T-helper 2 cell (primary cell): ENCODE results near the gene THEMIS.
"Not testable (repeated sequence)": the region's sequence is repeated elsewhere in the genome, so short reads cannot be mapped to it uniquely, and the experiment has no call there.

ENCODE experiments used
- DNase-seq, 5 experiments: peaks; one replicate each; pipeline versions ENCODE4 v3.0.0 to v3.0.0-alpha.2; 2012 to 2022

THEMIS gene

DNA sequence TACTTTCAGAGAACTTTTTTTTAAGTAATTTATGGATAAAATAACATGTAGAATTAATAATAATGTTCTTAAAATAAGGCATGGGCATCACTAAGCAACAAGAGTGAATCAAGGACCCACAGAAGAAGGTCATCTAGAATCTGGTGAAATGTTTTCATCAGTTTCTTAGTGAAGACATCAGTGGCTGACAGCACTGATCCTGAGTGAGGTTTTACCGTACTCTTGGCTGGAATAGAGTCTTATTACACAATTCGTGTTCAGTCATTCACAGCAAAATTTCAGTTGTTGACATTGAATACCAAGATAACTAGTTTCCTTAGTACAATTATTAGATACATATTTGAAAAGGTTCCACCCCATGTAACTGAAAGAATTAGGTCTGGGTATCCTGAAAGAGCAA lies 183.5 kb downstream of the THEMIS start:
- no peak for DNase-seq

DNA sequence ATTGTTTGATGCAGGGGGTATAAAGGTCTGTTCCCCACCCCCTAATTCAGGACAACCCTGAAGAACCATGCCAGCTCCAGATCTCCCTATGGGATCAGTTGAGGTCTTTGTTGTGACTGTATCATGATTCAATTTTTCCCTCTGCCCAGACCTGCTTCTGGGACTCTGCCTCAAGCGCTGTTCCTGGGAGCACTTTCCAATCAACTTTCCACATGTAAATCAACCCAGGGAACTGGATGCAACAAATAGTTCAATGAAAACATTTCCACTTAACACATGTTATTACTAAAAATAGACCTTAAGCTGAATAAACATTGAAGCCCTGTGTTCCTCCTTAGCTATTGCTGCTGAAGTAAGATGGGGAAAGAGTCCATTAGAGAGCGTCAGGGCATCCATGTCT lies 184.4 kb downstream of the THEMIS start:
- no peak for DNase-seq

DNA sequence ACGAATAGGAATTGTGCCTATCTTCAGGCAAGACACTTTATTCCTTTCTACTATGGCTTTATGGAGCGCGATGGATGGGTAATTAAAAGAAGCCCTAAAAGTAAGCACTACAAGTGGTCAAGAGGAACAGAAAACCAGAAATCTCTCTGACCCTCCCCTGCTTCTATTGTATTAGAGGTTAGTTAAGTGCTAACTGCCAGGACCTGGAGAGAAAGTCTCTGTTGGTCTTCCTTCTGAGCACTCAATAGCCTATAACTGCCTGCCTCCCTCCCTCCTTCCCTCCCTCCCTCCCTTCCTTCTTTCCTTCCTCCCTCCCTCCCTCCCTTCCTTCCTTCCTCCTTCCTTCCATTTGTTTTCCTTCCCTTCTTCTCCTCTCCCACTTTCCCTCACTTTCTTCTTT lies 190.2 kb downstream of the THEMIS start:
- DNase-seq, result no peak

DNA sequence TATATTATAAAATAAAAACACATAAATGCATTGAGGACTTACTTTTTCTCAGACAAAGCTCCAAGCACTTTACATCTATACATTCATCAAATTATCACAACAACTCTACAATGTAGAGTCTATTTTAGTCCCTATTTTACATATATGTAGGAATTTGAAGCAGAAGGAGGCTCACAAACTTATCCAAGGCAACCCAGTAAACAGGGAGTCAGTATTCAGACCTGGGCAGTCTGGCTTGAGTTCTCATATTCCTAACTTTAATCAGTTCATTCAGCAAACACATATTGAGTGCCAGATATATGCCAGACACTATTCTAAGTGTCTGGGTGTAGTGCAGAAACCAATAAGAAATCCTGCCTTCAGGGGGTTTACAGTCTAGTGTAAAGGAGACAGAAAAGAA lies 194.6 kb downstream of the THEMIS start:
- DNase-seq, result no peak

DNA sequence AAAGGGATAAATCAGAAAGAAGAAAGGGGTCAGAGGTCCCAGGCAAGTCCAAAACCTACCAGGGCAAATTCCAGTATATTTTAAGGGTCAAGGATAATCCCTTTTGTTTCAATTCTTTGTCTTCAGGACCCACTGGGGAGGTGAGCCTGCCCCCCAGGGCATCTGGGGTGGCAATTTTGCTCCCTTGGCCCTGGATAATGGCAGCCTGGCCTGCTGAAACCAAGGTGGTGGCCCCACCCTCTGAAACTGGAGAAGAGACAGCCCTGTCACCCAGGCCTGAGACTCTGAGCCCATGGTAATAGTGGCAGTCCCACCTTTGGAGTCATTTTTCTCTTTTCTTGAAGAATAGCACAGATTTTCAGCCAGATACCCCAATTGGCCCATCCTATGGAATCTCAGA lies 205.8 kb downstream of the THEMIS start:
- DNase-seq, result no peak

DNA sequence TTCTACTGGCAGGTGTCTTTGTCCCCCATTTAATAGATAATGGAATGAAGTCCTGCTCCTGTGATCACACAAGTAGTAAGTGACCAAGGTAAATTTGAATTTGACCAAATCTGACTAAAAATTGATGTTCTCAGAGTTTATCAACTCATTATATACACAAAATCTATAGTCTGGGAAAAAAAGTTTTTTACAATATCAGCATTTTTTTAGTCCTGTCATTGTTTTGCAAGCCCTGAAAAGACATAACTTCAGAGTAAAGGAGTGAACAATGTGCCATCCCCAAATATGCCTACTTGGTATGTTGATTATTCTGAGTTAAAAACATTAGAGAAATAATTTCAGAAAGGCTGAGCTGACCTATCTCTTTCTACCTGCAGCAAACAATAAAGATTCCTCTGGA lies 209.7 kb downstream of the THEMIS start:
- no peak for DNase-seq

DNA sequence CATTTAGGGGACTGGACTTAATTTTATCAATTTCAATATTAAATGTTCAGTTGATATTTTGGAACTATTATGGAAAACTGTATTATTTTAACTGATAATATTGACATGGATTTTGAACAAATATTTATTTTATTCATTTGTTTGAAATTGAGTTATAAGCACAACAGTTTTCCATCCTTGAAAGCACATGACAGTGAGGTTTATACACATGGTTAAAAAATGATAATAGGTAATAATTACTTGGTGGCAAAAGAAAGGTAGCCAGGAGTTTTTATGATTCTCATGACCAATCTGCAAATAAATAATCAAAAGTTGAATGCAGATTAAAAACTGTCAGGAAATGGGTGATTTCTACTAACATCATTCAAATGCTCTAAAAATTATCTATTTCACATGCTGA lies 210.3 kb downstream of the THEMIS start:
- DNase-seq, result no peak

DNA sequence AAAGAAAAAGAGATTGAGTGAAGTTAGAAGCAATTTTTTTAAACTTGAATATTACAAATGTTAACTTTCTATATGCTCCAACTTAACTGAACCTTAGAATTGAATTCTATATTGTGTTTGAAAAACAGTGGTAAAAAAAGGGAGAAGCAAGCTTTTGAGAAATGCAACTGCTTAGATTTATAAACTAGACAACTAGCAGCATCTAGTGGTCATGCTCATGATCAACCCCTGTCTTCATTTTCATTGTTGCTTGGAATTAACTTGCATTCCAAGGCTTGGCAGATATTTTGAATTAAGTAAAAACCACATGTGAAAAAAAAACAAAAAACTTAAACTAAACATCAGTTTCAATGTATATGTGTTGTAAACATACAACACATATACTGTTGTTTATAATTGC lies 210.8 kb downstream of the THEMIS start:
- no peak for DNase-seq

DNA sequence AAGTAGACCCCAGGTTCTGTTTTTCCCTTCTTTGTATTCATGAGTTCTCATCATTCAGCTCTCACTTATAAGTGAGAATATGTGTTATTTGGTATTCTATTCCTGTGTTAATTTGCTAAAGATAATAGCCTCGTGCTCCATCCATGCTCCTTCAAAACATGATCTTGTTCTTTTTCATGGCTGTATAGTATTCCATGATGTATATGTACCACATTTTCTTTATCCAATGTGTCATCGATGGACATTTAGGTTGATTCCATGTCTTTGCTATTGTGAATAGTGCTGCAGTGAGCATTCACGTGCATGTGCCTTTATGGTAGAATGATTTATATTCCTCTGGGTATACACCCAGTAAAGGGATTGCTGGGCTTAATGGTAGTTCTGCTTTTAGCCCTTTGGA lies 213.4 kb downstream of the THEMIS start:
- DNase-seq, result not testable (repeated sequence)

DNA sequence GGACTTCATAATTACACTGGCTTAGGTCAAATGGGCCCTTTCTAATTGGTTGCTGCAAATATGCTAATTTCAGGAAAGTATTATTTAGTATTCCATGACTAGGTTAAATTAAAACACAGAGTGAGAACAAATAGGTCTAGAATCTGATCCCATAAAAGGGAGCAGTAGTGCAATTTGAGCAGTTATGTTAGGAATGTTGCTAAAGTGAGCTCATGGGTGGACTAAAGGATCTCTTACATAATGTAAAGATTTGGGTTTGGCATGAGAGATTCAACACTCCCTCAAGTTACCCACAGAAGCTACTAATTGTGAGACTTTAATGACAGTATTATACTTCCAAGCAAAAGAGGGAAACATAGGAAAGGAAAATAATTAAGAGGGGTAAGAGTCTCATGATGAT lies 214.8 kb downstream of the THEMIS start:
- DNase-seq, result no peak

DNA sequence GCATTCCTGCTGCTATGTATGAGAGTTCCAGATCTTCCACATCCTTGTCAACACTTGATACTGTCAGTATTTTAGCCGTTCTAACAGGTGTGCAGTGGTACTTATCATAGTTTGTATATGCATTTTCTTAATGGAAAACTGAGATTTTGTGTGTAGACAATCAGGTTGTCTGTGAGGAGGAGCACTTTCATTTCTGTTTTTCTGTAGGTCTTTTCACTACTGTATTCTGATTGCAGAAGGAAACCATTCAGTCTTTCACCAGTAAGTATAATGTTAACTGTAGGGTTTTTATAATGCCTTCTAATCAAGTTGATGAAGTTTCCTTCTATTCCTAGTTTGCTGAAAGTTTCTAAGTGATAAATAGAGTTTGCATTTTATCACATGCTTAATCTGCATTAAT lies 216.4 kb downstream of the THEMIS start:
- DNase-seq, result no peak
